Keratinocyte (primary cell): ENCODE results near the gene PTPN14. TPM values are rescaled to one million over a fixed set of nuclear protein-coding genes. Genes with fewer than 3 reads are reported as not detected.
"Not testable (repeated sequence)": the region's sequence is repeated elsewhere in the genome, so short reads cannot be mapped to it uniquely, and the experiment has no call there.

Experiments
- DNase-seq: peaks from one replicate; pipeline ENCODE4 v3.0.0-alpha.2; 2011; ENCODE audit warnings: low read depth, missing footprints, low spot score
- FAIRE-seq: peaks from 2 replicates; lab custom pipeline; 2011; peaks lifted over from hg19 to GRCh38; lab: Jason Lieb, UNC
- H2AFZ ChIP-seq: 2 replicates; pipeline ENCODE4 v1.6.0; 2012; ENCODE audit warnings: low read length, control low read depth, inconsistent platforms; ENCODE audit not compliant: control insufficient read depth
- H3K27ac ChIP-seq: 2 replicates; pipeline ENCODE4 v1.5.1; 2011; ENCODE audit warnings: low read length; ENCODE audit not compliant: control insufficient read depth, insufficient read depth
- H3K27me3 ChIP-seq: 3 replicates; pipeline ENCODE4 v1.6.0; 2011; ENCODE audit warnings: low read length; ENCODE audit not compliant: control insufficient read depth, insufficient read depth; ENCODE audit errors: extremely low read depth
- H3K36me3 ChIP-seq, 2 experiments: 2 replicates in 1 of 2; 3 replicates in 1 of 2; pipeline ENCODE4 v1.5.1; 2011; ENCODE audit warnings: low read length in 2 of 2, mild to moderate bottlenecking in 1 of 2; ENCODE audit not compliant: control insufficient read depth in 2 of 2, insufficient read depth in 2 of 2; ENCODE audit errors: extremely low read depth in 1 of 2
- H3K4me1 ChIP-seq: 3 replicates; pipeline ENCODE4 v1.5.1; 2011; ENCODE audit warnings: low read length; ENCODE audit not compliant: control insufficient read depth, insufficient read depth; ENCODE audit errors: extremely low read depth
- H3K4me2 ChIP-seq: 3 replicates; pipeline ENCODE4 v1.6.0; 2011; ENCODE audit warnings: low read depth, low read length; ENCODE audit not compliant: control insufficient read depth, insufficient read depth; ENCODE audit errors: extremely low read depth
- H3K4me3 ChIP-seq, 3 experiments: fragments of 200-600 bp in 1 of 3; sonication (generic) in 1 of 3; 2 replicates in 2 of 3; 3 replicates in 1 of 3; pipeline ENCODE4 v1.5.1; 2011 to 2016; ENCODE audit warnings: low read length in 3 of 3, mild to moderate bottlenecking in 3 of 3, control low read depth in 2 of 3, inconsistent platforms in 1 of 3, low read depth in 1 of 3, mixed read lengths in 1 of 3, mixed run types in 1 of 3, moderate library complexity in 1 of 3; ENCODE audit not compliant: control insufficient read depth in 2 of 3, insufficient read depth in 2 of 3; ENCODE audit errors: extremely low read depth in 1 of 3
- H3K79me2 ChIP-seq: 2 replicates; pipeline ENCODE4 v1.6.0; 2012; ENCODE audit warnings: low read length; ENCODE audit not compliant: control insufficient read depth, insufficient read depth
- H3K9ac ChIP-seq: 3 replicates; pipeline ENCODE4 v1.6.0; 2011; ENCODE audit warnings: low read length; ENCODE audit not compliant: control insufficient read depth, insufficient read depth; ENCODE audit errors: extremely low read depth
- H3K9me1 ChIP-seq: 3 replicates; pipeline ENCODE4 v1.6.0; 2011; ENCODE audit warnings: low read length; ENCODE audit not compliant: control insufficient read depth, insufficient read depth; ENCODE audit errors: extremely low read depth
- H3K9me3 ChIP-seq: 2 replicates; pipeline ENCODE4 v1.5.1; 2012; ENCODE audit warnings: low read depth, low read length; ENCODE audit not compliant: control insufficient read depth
- H4K20me1 ChIP-seq: 3 replicates; pipeline ENCODE4 v1.6.0; 2011; ENCODE audit warnings: low read length; ENCODE audit not compliant: control insufficient read depth, insufficient read depth; ENCODE audit errors: extremely low read depth
- CTCF ChIP-seq, 3 experiments: IDR thresholded peaks in 1 of 3; conservative IDR thresholded peaks in 1 of 3; optimal IDR thresholded peaks in 1 of 3; 2 replicates in 2 of 3; 3 replicates in 1 of 3; pipeline versions ENCODE3 to v1.5.1; 2011; ENCODE audit warnings: low read length in 3 of 3, mild to moderate bottlenecking in 3 of 3, moderate library complexity in 2 of 3, control low read depth in 1 of 3, inconsistent platforms in 1 of 3; ENCODE audit not compliant: insufficient read depth in 2 of 3; ENCODE audit errors: extremely low read depth in 1 of 3
- EZH2 ChIP-seq: IDR thresholded peaks from one replicate; pipeline ENCODE4 v1.6.1; 2012; ENCODE audit warnings: inconsistent platforms, mild to moderate bottlenecking, low read length, moderate library complexity
- dilution Hi-C: fragments of 300-500 bp; cut with MboI; formaldehyde crosslinking; loops from one replicate; pipeline ENCODE4 v1.7.0; 2020; ENCODE audit warnings: low sequenced_read_pairs; ENCODE audit not compliant: extremely low pct_ligation_motif_present
- polyA plus RNA-seq, 5 experiments: library from polyadenylated mRNA; depleted of rRNA in 3 of 5; stranded (reverse) in 3 of 5; stranded (forward) in 1 of 5; unstranded in 1 of 5; fragments of >200 nt; gene quantifications; 1 replicate in 1 of 5; 2 replicates in 3 of 5; 3 replicates in 1 of 5; pipeline versions ENCODE4 v1.2.1 to v1.2.3, GENCODE V29; 2011 to 2012; ENCODE audit warnings: missing spikeins in 2 of 5, low read depth in 1 of 5, low replicate concordance in 1 of 5

PTPN14 gene
- polyA plus RNA-seq, 1 donor (not counting 4 experiments of a cell fraction or from before 2014, with no cell fraction given), result 29.9 TPM

GRCh38 chr1:214581785-214582184 lies 30.4 kb upstream of the PTPN14 start:
- DNase-seq, result peak; percentile 96

DNA sequence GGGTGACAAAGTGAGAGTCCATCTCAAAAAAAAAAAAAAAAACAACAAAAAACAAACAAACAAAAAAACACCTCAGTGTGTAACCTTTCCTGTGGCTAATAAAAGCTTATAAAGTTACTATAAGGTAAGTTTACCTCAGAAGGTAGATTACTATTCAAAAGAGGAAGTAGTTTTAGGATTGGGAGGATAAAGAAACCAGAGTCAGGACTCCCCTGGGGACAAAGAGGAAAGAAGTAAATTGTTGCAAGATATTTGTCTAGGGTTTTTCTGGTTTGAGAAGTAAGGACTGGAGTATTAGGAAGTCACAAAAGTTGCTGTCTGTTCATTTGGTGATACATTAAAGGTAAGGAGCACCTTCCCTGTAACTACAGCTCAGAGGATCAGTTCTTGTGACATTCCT lies 27.8 kb upstream of the PTPN14 start:
- H2AFZ ChIP-seq, result no peak overlapping the region
- H3K9me3 ChIP-seq, result peaks cover 2% of the 10 kb centered on the region
- DNase-seq (no peak), FAIRE-seq (no peak)
- TF ChIP-seq CTCF (optimal IDR thresholded peaks at IDR 0.05 in 1 of 3, IDR thresholded peaks at IDR 0.05 in 1 of 3, conservative IDR thresholded peaks at IDR 0.05 in 1 of 3; ENCODE audit: extremely low read depth in 1 of 3, insufficient read depth in 2 of 3, low read length in 3 of 3), result no peak
- no peak for TF ChIP-seq EZH2
- H3K9me1 ChIP-seq, result no peaks in the 10 kb centered on the region
- dilution Hi-C loops, result no loop called here
- no peaks in the 10 kb centered on the region for H3K36me3 ChIP-seq
- H3K79me2 ChIP-seq, result no peaks in the 10 kb centered on the region
- H3K27me3 ChIP-seq, result no peaks in the 10 kb centered on the region
- H3K4me3 ChIP-seq, result no peak overlapping the region
- H3K4me2 ChIP-seq, result no peak overlapping the region
- no peak overlapping the region for H3K9ac ChIP-seq
- peaks cover 42% of the 10 kb centered on the region for H3K4me1 ChIP-seq
- H3K27ac ChIP-seq, result no peak overlapping the region
- no peaks in the 10 kb centered on the region for H4K20me1 ChIP-seq

More at GRCh38 chr1:214581785-214582184, 30.4 kb upstream of the PTPN14 start:
- no peaks in the 10 kb centered on the region for H3K9me3 ChIP-seq
- peak overlapping the region in 2 of 3 experiments; percentile 2 to 15 for H3K4me3 ChIP-seq
- peaks cover 32% of the 10 kb centered on the region for H3K4me1 ChIP-seq
- H3K9ac ChIP-seq, result peak overlapping the region; percentile 20
- peak overlapping the region; percentile 58 for H3K27ac ChIP-seq
- H3K27me3 ChIP-seq, result no peaks in the 10 kb centered on the region
- FAIRE-seq, result peak; percentile 99
- no peaks in the 10 kb centered on the region for H4K20me1 ChIP-seq
- no peak overlapping the region for H2AFZ ChIP-seq
- H3K79me2 ChIP-seq, result no peaks in the 10 kb centered on the region
- H3K36me3 ChIP-seq, result no peaks in the 10 kb centered on the region
- dilution Hi-C loops, result no loop called here
- TF ChIP-seq EZH2 (no peak), CTCF (optimal IDR thresholded peaks at IDR 0.05 in 1 of 3, IDR thresholded peaks at IDR 0.05 in 1 of 3, conservative IDR thresholded peaks at IDR 0.05 in 1 of 3; ENCODE audit: extremely low read depth in 1 of 3, insufficient read depth in 2 of 3, low read length in 3 of 3) (no peak)
- H3K9me1 ChIP-seq, result no peaks in the 10 kb centered on the region
- H3K4me2 ChIP-seq, result peak overlapping the region; percentile 64

- H3K4me3 ChIP-seq, H3K36me3 ChIP-seq, FAIRE-seq, H2AFZ ChIP-seq, H3K9me1 ChIP-seq, H3K27ac ChIP-seq, H3K4me2 ChIP-seq, H3K9me3 ChIP-seq, DNase-seq, H3K27me3 ChIP-seq, H3K9ac ChIP-seq, dilution Hi-C loops, H4K20me1 ChIP-seq, H3K79me2 ChIP-seq: not testable (repeated sequence)
- peaks cover 45% of the 10 kb centered on the region for H3K4me1 ChIP-seq
Observed at GRCh38 chr1:214576120-214576519, 24.7 kb upstream of the PTPN14 start.
